Measurements from ENCODE around the gene LSM7. TPM values are rescaled to one million over a fixed set of nuclear protein-coding genes. Genes with fewer than 3 reads are reported as not detected.
"Not testable (repeated sequence)": the region's sequence is repeated elsewhere in the genome, so short reads cannot be mapped to it uniquely, and the experiment has no call there.

The LSM7 gene
- total RNA-seq, 1 donor from 2014 or later = 134 TPM

- no peak for DNase-seq (ENCODE audit: extremely low spot score, unreplicated experiment)
- H3K27ac Mint-ChIP-seq = no peak overlapping the region
- no peak overlapping the region for H3K4me3 Mint-ChIP-seq
- no peaks in the 10 kb centered on the region for H3K27me3 Mint-ChIP-seq
- H3K9me3 Mint-ChIP-seq = no peaks in the 10 kb centered on the region
- no peaks in the 10 kb centered on the region for H3K4me1 Mint-ChIP-seq (ENCODE audit: unreplicated experiment)
- no peak for TF ChIP-seq CTCF (conservative IDR thresholded peaks at IDR 0.05)
- H3K36me3 Mint-ChIP-seq = no peaks in the 10 kb centered on the region
Observed at GRCh38 chr19:2352121-2352520, 23.7 kb upstream of the LSM7 start.

- no peaks in the 10 kb centered on the region for H3K36me3 Mint-ChIP-seq
- H3K27ac Mint-ChIP-seq = no peak overlapping the region
- no peaks in the 10 kb centered on the region for H3K4me1 Mint-ChIP-seq (ENCODE audit: unreplicated experiment)
- H3K9me3 Mint-ChIP-seq = no peaks in the 10 kb centered on the region
- DNase-seq (ENCODE audit: extremely low spot score, unreplicated experiment) = no peak
- no peaks in the 10 kb centered on the region for H3K27me3 Mint-ChIP-seq
- TF ChIP-seq CTCF (conservative IDR thresholded peaks at IDR 0.05) = no peak
- no peak overlapping the region for H3K4me3 Mint-ChIP-seq
Observed at GRCh38 chr19:2351591-2351990, 23.2 kb upstream of the LSM7 start.

GRCh38 chr19:2350656-2351055 lies 22.3 kb upstream of the LSM7 start:
- TF ChIP-seq CTCF (conservative IDR thresholded peaks at IDR 0.05) = no peak
- Mint-ChIP-seq H3K27me3 (no peaks in the 10 kb centered on the region), H3K4me3 (no peak overlapping the region), H3K36me3 (peaks cover 4% of the 10 kb centered on the region), H3K4me1 (ENCODE audit: unreplicated experiment) (peaks cover 4% of the 10 kb centered on the region), H3K9me3 (no peaks in the 10 kb centered on the region), H3K27ac (no peak overlapping the region)
- no peak for DNase-seq (ENCODE audit: extremely low spot score, unreplicated experiment)

- not testable (repeated sequence) for H3K4me1 Mint-ChIP-seq (ENCODE audit: unreplicated experiment); H3K27me3 Mint-ChIP-seq; H3K36me3 Mint-ChIP-seq
Observed at GRCh38 chr19:2349818-2350217, 21.4 kb upstream of the LSM7 start.

GRCh38 chr19:2345794-2346663 lies 17.6 kb upstream of the LSM7 start:
- Mint-ChIP-seq H3K4me3 (peak overlapping the region; percentile 15), H3K36me3 (peaks cover 10% of the 10 kb centered on the region), H3K4me1 (ENCODE audit: unreplicated experiment) (peaks cover 5% of the 10 kb centered on the region), H3K27me3 (no peaks in the 10 kb centered on the region), H3K9me3 (no peaks in the 10 kb centered on the region), H3K27ac (peak overlapping the region; percentile 65)
- no peak for TF ChIP-seq CTCF (conservative IDR thresholded peaks at IDR 0.05)
- DNase-seq (ENCODE audit: extremely low spot score, unreplicated experiment) = no peak

More at GRCh38 chr19:2349818-2350217, 21.4 kb upstream of the LSM7 start:
- H3K27ac Mint-ChIP-seq; H3K9me3 Mint-ChIP-seq; H3K4me3 Mint-ChIP-seq; DNase-seq (ENCODE audit: extremely low spot score, unreplicated experiment): not testable (repeated sequence)

GRCh38 chr19:2345076-2345475 lies 16.7 kb upstream of the LSM7 start:
- Mint-ChIP-seq H3K4me3 (no peak overlapping the region), H3K36me3 (peaks cover 10% of the 10 kb centered on the region), H3K4me1 (ENCODE audit: unreplicated experiment) (peaks cover 5% of the 10 kb centered on the region), H3K27me3 (no peaks in the 10 kb centered on the region), H3K27ac (no peak overlapping the region), H3K9me3 (no peaks in the 10 kb centered on the region)
- DNase-seq (ENCODE audit: extremely low spot score, unreplicated experiment) = no peak
- no peak for TF ChIP-seq CTCF (conservative IDR thresholded peaks at IDR 0.05)
